ENCODE measurements around the gene FBLN1.

FBLN1 gene

GRCh38 chr22:45616432-45616831 is 113.7 kb downstream of the FBLN1 start:
- ATAC-seq = no peak
- TF ChIP-seq OSR1 (CRISPR knock-in tag; IDR thresholded peaks at IDR 0.05) = no peak
- TF ChIP-seq ESRRG (CRISPR knock-in tag; IDR thresholded peaks at IDR 0.05) = no peak
- TF ChIP-seq ZFP30 (CRISPR knock-in tag; IDR thresholded peaks at IDR 0.05) = no peak
- TF ChIP-seq TCF4 (CRISPR knock-in tag; IDR thresholded peaks at IDR 0.05; ENCODE audit: borderline replicate concordance) = no peak
- TF ChIP-seq ARNTL (CRISPR knock-in tag; IDR thresholded peaks at IDR 0.05; ENCODE audit: borderline replicate concordance, low read depth) = no peak
- no peak for TF ChIP-seq ZFP3 (CRISPR knock-in tag; IDR thresholded peaks at IDR 0.05)
- no peak for TF ChIP-seq PPARA (CRISPR knock-in tag; IDR thresholded peaks at IDR 0.05; ENCODE audit: borderline replicate concordance)
- no peak for TF ChIP-seq TSHZ2 (CRISPR knock-in tag; IDR thresholded peaks at IDR 0.05)
- TF ChIP-seq CREB5 (CRISPR knock-in tag; IDR thresholded peaks at IDR 0.05; ENCODE audit: low read depth) = no peak
- no peak for TF ChIP-seq ZNF8 (CRISPR knock-in tag; IDR thresholded peaks at IDR 0.05)
- TF ChIP-seq CSDC2 (CRISPR knock-in tag; IDR thresholded peaks at IDR 0.05) = no peak
- TF ChIP-seq ZC3H10 (CRISPR knock-in tag; IDR thresholded peaks at IDR 0.05) = no peak
- TF ChIP-seq TOX (CRISPR knock-in tag; IDR thresholded peaks at IDR 0.05; ENCODE audit: borderline replicate concordance) = no peak

DNA sequence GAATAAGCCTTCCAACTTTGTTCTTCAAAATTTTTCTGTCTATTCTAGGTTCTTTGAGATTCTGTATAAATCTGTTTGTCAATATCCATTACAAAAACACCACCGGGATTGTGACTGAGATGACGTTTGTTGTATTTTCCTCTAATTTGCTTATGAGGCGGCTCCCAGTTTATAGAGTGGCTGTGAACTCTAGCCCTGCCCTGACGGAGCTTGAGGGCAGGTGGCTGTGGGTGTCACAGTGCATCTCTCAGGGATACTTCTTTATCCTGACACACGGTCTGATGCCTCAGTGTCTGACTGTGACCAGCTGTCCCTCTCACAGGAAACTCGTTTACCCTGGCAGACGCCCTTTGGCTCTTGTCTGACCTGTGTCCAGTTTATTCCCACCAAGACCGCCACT is 115.3 kb downstream of the FBLN1 start:
- ATAC-seq = no peak
- TF ChIP-seq GLIS3 (CRISPR knock-in tag; IDR thresholded peaks at IDR 0.05) (no peak), ZNF565 (CRISPR knock-in tag; conservative IDR thresholded peaks at IDR 0.05; ENCODE audit: low read depth) (no peak), ZC3H10 (CRISPR knock-in tag; IDR thresholded peaks at IDR 0.05) (no peak), ESRRG (CRISPR knock-in tag; IDR thresholded peaks at IDR 0.05) (no peak), CSDC2 (CRISPR knock-in tag; IDR thresholded peaks at IDR 0.05) (no peak), ZNF70 (CRISPR knock-in tag; IDR thresholded peaks at IDR 0.05) (no peak), TSHZ2 (CRISPR knock-in tag; IDR thresholded peaks at IDR 0.05) (no peak), ZNF8 (CRISPR knock-in tag; IDR thresholded peaks at IDR 0.05) (no peak)

DNA sequence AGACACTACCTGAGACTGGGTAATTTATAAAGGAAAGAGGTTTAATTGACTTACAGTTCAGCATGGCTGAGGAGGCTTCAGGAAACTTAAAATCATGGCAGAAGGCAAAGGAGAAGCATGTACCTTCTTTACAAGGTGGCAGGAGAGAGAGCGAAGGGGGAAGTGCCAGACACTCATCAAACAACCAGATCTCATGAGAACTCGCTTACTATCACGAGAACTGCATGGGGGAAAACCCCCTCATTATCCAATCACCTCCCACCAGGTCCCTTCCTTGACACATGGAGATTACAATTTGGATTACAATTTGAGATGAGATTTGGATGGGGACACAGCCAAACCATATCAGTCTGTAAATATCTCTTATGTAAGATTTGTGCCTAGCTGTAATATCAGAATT is 118.0 kb downstream of the FBLN1 start:
- TF ChIP-seq TCF4 (CRISPR knock-in tag; IDR thresholded peaks at IDR 0.05; ENCODE audit: borderline replicate concordance) = no peak
- no peak for TF ChIP-seq ARNTL (CRISPR knock-in tag; IDR thresholded peaks at IDR 0.05; ENCODE audit: borderline replicate concordance, low read depth)
- no peak for TF ChIP-seq ESRRG (CRISPR knock-in tag; IDR thresholded peaks at IDR 0.05)
- TF ChIP-seq BACH2 (CRISPR knock-in tag; IDR thresholded peaks at IDR 0.05; ENCODE audit: borderline replicate concordance) = no peak
- TF ChIP-seq, protein P1, sequence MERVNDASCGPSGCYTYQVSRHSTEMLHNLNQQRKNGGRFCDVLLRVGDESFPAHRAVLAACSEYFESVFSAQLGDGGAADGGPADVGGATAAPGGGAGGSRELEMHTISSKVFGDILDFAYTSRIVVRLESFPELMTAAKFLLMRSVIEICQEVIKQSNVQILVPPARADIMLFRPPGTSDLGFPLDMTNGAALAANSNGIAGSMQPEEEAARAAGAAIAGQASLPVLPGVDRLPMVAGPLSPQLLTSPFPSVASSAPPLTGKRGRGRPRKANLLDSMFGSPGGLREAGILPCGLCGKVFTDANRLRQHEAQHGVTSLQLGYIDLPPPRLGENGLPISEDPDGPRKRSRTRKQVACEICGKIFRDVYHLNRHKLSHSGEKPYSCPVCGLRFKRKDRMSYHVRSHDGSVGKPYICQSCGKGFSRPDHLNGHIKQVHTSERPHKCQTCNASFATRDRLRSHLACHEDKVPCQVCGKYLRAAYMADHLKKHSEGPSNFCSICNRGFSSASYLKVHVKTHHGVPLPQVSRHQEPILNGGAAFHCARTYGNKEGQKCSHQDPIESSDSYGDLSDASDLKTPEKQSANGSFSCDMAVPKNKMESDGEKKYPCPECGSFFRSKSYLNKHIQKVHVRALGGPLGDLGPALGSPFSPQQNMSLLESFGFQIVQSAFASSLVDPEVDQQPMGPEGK (CRISPR knock-in tag; IDR thresholded peaks at IDR 0.05; ENCODE audit: borderline replicate concordance) = no peak
- no peak for TF ChIP-seq PPARA (CRISPR knock-in tag; IDR thresholded peaks at IDR 0.05; ENCODE audit: borderline replicate concordance)
- no peak for TF ChIP-seq TSHZ2 (CRISPR knock-in tag; IDR thresholded peaks at IDR 0.05)
- no peak for TF ChIP-seq ZNF70 (CRISPR knock-in tag; IDR thresholded peaks at IDR 0.05)
- no peak for TF ChIP-seq RARB (CRISPR knock-in tag; IDR thresholded peaks at IDR 0.05)
- no peak for TF ChIP-seq GLIS3 (CRISPR knock-in tag; IDR thresholded peaks at IDR 0.05)
- no peak for TF ChIP-seq CSDC2 (CRISPR knock-in tag; IDR thresholded peaks at IDR 0.05)
- no peak for TF ChIP-seq ZFP30 (CRISPR knock-in tag; IDR thresholded peaks at IDR 0.05)
- TF ChIP-seq ZNF8 (CRISPR knock-in tag; IDR thresholded peaks at IDR 0.05) = no peak
- no peak for ATAC-seq
